Limb (tissue), 2 donors: ENCODE measurements around the gene LAMC3.

Experiments used
- DNase-seq, 2 donors: peaks; one replicate each; pipeline ENCODE4 v3.0.0-alpha.2; 2016; ENCODE audit errors: extremely low spot score in 2 of 2

LAMC3 gene

GRCh38 chr9:131117121-131117761 lies 108.3 kb downstream of the LAMC3 start:
- no peak for DNase-seq

- no peak for DNase-seq
Observed at GRCh38 chr9:131117762-131118145, 108.8 kb downstream of the LAMC3 start.

GRCh38 chr9:131119600-131119999 lies 110.6 kb downstream of the LAMC3 start:
- DNase-seq: no peak

GRCh38 chr9:131120620-131121228 lies 111.8 kb downstream of the LAMC3 start:
- no peak for DNase-seq

- no peak for DNase-seq
Observed at GRCh38 chr9:131121346-131121745, 112.4 kb downstream of the LAMC3 start.

GRCh38 chr9:131122158-131122557 lies 113.2 kb downstream of the LAMC3 start:
- no peak for DNase-seq

GRCh38 chr9:131125038-131125287 lies 116.0 kb downstream of the LAMC3 start:
- no peak for DNase-seq

GRCh38 chr9:131125288-131126058 lies 116.5 kb downstream of the LAMC3 start, which contains the start of gene NUP214:
Gene NUP214, plus strand, starts transcription at chr9:131125586. Its CDS starts 119 bp downstream, at chr9:131125705.
- peak; percentile 99 to 100 for DNase-seq

GRCh38 chr9:131126059-131126426 lies 117.1 kb downstream of the LAMC3 start:
- no peak for DNase-seq

GRCh38 chr9:131129183-131129582 lies 120.2 kb downstream of the LAMC3 start:
- no peak for DNase-seq

- DNase-seq: no peak
Observed at GRCh38 chr9:131138676-131139075, 129.7 kb downstream of the LAMC3 start.

GRCh38 chr9:131140112-131140511 lies 131.1 kb downstream of the LAMC3 start:
- DNase-seq: no peak

- no peak for DNase-seq
Observed at GRCh38 chr9:131140550-131140949, 131.6 kb downstream of the LAMC3 start.

- no peak for DNase-seq
Observed at GRCh38 chr9:131142160-131142559, 133.2 kb downstream of the LAMC3 start.
